HG03460 (cell line): ENCODE results near the gene PAGR1.
"Not testable (repeated sequence)": the region's sequence is repeated elsewhere in the genome, so short reads cannot be mapped to it uniquely, and the experiment has no call there.

ENCODE experiments used
- ATAC-seq: cut with Tn5 transposase; IDR thresholded peaks from one replicate; pipeline ENCODE4 v1.9.1; 2021; ENCODE audit not compliant: unreplicated experiment

Gene PAGR1

DNA sequence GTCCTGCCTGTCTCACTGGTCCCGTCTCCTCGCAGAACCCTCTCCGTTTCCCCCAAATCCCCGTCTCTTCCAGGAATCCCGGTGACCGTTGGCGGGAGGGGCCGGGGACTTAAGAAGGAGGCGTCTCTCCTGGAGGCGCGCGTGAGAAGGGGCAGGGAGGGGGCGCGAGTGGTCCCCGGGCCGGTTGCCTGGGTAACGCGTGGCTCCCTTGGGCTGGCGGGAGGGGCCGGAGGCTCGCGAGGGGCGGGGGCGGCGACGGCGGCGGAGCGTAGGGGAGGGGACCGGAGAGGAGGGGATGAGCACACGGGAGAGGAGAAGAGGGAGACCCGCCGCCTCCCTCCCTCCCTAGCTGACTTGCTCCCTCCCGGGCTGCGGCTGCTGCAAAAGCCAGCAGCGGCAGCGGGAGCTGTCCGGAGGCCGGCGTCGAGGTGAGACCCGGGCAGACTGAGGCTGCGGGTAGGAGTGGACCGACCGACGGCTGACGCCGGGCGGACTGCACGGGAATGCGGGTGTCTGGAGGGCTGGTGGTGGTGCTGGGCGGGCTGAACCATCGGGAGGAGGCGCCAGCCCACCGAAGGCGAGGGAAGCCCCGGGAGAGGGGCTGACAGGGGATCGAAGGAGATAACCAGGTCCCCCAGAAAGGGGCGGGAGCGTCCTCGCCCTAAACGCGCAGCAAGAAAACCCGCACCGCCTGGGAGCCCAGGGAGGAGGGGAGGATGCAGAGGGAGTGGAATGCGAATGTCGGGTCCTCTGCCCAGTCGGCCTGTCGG, 3.9 kb upstream of the PAGR1 start, which contains the start of gene PRRT2:
Gene PRRT2, plus strand, starts transcription at position 298 of the 770 bp plus-strand sequence. CDS start 862 bp downstream, outside the sequence.
- no peak for ATAC-seq

GRCh38 chr16:29812754-29813643, 3.0 kb upstream of the PAGR1 start:
- ATAC-seq: no peak

DNA sequence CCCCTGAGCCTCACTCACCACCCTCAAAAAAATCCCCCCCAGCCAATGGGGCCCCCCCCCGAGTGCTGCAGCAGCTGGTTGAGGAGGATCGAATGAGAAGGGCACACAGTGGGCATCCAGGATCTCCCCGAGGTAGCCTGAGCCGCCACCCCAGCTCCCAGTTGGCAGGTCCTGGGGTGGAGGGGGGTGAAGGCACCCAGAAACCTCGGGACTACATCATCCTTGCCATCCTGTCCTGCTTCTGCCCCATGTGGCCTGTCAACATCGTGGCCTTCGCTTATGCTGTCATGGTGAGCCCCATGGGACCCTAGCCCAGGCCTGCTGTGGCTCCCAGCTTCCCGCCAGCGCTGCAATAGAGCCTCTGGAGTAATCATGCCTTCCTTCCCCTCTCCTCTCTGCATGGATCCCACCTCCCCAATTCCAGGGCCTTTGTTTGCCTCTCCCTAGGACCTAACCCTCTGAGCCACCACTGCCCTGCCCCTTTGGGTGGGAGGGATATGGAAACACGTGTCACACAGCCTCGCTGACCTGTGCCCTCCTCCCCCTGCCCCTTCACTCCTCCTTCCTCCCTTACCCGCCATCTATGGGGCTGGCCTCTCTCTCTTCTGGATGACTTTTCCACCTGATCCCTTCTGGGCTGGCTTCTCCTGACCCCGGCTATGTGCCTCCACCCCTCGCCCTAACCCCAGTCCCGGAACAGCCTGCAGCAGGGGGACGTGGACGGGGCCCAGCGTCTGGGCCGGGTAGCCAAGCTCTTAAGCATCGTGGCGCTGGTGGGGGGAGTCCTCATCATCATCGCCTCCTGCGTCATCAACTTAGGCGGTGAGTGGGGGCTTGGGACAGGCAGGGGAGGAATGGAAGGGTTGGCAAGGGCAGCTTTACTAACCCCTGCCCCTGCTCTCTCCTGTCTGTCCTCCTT, 2.0 kb upstream of the PAGR1 start:
- ATAC-seq: no peak

GRCh38 chr16:29814592-29814991, 1.4 kb upstream of the PAGR1 start:
- ATAC-seq: no peak

DNA sequence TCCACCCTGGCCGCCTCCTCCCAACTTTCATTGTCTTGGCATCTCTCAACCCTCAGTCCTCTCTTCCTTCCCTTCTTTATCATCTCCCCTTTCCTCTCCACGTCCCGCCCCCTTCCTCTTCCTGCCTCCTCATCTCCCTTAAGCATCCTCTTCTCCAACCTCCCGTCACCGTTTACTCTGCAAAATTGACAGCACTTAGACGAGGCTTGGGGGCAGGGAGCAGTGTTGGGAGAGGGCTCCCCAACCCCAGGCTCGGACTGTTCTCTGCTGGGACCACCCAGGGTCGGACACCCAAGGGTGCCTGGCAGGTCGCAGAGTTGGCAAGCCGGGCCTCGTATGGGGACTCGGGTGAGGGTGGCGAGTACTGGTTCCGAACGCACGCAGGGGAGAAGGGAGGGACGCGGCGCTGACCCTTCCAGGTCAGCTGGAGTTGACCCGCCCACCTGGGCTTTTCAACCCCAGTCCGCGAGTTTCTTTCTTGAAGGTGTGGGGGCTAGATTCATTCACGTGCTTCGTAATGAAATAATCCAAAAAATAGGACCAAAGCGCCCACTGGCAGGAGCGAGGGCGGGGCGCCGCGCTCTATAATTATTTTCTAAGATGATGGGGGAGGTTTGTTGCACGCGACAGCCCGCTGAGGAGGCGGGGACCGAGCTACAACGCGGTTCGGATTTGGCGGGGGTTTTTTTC, 775 bp upstream of the PAGR1 start:
- ATAC-seq: no peak

- peak; percentile 9 for ATAC-seq
Observed at GRCh38 chr16:29816694-29817441, 916 bp downstream of the PAGR1 start.

DNA sequence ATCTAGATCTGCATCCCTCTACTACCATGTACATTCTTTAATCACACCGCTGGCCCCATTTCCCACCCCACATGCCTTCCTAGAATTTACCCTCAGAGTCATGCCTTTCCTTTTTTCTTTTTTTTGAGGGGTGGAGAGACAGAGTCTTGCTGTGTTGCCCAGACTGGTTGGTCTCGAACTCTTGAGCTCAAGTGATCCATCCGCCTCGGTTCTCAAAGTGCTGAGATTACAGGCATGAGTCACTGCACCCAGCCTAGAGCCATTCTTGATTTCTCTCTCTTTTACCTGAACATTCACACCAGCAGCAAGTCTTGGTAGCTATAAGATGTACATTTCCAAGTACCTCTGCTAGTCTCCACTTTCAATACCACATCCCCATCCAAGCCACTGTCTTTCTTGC, 2.1 kb downstream of the PAGR1 start:
- no peak for ATAC-seq

GRCh38 chr16:29819506-29819905, 3.6 kb downstream of the PAGR1 start:
- no peak for ATAC-seq

- ATAC-seq: no peak
Observed at GRCh38 chr16:29820271-29820701, 4.3 kb downstream of the PAGR1 start, which contains the start of gene MVP. MVP (plus strand) TSS chr16:29820462; CDS start chr16:29830550, 10,088 bp downstream.

GRCh38 chr16:29820730-29821642, 5.0 kb downstream of the PAGR1 start:
- no peak for ATAC-seq

- no peak for ATAC-seq
Observed at GRCh38 chr16:29821643-29822115, 5.7 kb downstream of the PAGR1 start.

GRCh38 chr16:29824589-29825144, 8.7 kb downstream of the PAGR1 start:
- no peak for ATAC-seq

DNA sequence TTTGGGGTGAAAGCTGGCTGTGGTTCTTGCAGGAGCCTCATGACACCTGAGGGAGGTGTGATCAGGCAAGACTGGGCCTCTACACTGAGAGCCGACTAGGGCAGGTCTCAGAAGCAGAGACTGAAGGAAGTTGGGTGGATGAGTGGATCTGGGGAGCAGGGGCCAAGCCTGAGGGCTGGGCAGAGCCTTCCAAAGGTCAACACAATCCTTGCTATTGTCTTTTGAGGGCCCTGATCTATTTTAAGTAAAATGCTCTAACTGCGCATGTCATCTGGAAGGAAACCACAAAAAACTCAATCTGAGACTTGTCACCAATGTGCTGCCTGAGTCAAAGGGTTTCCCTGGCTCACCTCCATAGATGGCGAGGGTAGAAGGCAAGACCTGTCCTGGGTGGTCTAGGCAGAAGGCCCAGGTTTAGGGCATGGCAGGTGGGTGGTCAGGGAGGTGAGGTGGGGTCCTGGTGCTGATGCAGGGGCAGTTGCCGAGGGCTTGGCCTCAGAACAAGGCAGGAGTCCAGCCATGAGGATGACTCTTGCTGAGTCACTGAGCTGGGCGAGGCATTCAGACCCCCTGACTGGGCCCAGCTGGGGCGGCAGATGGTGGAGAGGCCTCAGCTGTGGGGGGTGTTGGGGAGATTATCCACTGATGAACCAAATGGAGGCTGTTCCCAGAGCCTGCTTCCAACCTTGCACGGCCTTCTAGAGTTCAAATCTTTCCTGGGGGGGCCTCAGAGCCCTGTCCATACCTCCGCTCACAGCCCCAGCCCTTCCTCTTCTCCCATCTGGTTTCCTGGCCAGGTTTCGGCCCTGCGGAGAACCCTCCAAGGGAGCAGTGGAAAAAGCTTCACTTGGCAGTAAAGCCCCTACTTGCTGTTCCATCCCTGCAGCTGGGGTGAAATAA, 9.4 kb downstream of the PAGR1 start:
- ATAC-seq: no peak

DNA sequence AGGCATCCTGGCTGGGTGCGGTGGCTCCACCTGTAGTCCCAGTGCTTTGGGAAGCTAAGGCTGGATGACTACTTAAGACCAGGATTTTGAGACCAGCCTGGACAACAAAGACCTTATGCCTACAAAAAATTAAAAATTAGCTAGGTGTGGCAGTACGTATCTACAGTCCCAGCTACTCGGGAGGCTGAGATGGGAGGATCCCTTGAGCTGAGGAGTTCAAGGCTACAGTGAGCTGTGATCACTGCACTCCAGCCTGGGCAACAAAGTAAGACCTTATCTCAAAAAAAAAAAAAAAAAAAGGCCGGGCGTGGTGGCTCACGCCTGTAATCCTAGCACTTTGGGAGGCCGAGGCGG, 10.4 kb downstream of the PAGR1 start:
- no peak for ATAC-seq

- ATAC-seq: no peak
Observed at GRCh38 chr16:29830774-29831173, 14.8 kb downstream of the PAGR1 start.

- no peak for ATAC-seq
Observed at GRCh38 chr16:29831490-29831889, 15.5 kb downstream of the PAGR1 start.

DNA sequence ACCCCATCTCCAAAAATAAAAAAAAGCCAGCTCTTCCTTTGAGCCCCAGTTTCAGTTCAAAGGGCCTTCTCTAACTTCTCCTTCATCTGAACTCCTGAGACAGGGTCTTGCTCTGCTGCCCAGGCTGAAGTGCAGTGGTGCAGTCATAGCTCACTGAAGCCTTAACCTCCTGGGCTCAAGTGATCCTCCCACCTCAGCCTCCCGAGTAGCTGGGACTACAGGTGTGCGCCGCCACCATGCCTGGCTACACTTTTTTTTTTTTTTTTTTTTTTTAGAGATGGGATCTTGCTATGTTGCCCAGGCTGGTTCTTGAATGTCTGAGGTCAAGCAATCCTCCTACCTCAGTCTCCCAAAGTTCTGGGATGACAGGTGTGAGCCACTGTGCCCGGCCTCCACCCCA, 17.3 kb downstream of the PAGR1 start:
- not testable (repeated sequence) for ATAC-seq
